Measurements from ENCODE around the gene TUBA3E.
"Not testable (repeated sequence)": the region's sequence is repeated elsewhere in the genome, so short reads cannot be mapped to it uniquely, and the experiment has no call there.

TUBA3E gene

DNA sequence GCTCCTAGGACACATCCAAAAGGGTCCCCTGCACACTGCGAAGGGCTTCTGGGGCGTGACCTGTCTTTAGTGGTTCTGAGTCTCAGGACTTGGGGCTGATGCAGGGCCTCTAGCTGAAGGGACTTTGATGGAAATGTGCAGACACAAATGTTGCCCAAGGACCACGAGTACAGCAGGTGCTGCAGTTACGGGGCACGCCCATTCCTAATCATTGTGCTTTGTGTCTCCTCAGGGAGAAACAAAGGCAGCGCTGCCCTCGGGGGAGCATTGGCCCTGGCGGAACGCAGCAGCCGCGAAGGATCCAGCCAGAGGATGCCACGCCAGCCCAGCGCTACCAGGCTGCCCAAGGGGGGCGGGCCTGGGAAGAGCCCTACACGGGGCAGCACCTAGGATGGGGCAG is 8.0 kb downstream of the TUBA3E start:
- DNase-seq = no peak

DNA sequence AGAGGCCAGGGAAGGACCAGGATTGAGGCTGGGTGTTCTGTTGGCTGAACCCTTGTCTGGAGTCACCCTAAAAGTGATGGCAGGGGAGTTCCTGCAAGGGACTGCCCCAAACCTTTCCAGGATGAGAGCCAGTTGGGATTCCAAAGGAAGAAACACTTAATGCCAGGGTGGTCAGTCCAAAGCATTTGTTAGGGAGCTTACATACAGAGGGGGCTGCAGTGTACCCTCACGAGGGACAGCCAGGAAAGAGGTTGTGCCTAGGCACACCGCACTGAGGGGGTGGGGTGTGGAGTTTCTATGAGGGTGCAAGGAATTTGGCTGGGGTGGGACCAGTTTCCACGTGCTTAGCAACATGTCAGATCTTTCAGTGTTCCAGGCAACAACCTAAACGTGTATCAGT is 9.3 kb downstream of the TUBA3E start:
- not testable (repeated sequence) for DNase-seq

DNA sequence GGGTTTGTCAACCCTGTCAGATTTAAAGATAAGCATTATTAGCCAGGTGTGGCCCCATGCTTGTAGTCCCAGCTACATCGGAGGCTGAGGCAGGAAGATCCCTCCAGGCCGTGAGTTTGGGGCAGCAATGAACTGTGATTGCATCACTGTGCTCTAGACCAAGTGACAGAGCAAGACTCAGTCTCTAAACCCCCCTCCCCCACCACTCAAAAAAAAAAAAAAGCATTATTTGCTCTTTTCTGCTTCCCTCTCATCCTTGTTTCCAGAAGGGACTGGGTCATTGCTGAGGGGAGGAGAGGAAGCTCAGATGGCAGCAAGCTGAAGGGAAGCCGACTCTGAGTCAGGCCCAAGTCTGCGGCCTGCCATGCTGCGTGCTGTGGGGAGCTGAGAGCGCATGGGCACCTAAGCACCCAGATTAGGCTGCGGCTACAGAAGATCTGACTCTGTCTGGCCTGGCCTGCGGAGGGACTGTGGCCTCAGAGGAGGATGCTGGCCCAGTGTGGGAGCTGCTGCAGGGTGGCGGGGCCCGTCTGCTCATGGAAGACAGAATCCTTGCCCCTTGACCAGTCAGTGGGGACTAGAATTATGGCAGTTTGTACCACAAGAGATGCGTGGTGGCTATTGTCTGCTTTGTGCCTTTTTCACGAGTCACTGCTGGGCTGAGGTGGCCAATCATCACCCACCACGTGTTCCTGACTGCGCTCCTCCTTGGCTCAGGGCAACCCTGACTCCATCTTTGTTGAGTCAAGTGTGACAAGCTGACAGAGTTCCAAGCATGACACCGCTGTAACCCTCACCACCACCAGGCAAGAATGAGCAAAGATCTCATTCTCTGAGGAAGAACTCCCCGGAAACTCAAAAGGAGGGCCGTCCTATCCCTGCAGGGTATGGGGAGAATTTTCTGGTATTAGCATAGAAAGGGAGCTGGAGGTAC is 10.1 kb downstream of the TUBA3E start:
- not testable (repeated sequence) for DNase-seq

DNA sequence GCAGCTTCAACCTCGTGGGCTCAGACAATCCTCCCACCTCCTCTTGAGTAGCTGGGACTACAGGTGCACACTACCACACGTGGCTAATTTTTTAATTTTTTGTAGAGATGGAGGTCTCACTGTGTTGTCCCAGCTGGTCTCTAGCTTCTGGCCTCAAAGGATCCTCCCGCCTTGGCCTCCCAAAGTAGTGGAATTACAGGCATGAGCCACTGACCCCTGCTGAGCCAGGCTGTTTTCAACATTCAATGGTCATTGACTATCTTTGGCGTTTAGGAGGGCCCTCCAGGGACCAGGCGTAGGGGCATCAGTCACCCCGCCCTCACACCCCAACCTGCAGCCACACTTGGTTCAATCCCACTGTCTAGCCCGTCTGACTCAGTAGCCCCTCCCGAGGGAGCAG is 11.0 kb downstream of the TUBA3E start:
- DNase-seq = no peak

DNA sequence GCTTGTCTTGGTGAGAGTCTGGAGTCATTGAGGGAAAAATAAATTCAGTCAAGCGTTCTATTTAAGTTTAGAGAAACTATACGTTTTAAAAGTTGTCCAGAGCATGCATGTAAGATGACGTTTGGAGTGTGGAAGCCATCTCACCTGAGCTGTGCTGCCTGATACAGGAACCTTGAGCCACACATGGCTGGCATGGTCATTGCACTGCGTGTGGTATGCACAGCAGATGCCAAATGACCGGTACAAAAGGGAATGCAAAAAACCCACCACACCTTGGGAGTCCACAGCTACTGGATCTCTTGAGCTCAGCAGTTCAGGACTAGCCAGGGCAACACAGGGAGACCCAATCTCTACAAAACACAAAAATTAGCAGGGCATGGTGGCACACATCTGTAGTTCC is 11.8 kb downstream of the TUBA3E start:
- no peak for DNase-seq

DNA sequence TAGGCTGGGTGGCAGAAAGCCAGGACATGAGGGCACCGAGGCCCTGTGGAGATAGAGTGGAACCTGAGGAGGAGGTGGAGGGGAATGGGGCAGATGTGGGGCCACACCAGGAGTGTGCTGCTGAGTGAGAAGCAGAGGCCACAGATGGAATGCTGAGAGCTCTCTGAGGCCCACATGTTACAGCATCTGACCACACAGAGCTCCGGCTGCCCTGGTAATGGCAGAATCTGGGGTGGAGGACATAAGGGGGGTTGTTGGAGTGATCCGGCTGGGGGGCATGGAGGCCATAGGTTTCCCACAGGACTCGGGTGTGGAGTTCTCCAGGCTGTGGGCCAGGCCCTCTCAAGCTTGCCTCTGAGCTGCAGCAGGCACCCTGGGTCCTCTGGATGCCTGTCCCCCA is 12.3 kb downstream of the TUBA3E start:
- no peak for DNase-seq

DNA sequence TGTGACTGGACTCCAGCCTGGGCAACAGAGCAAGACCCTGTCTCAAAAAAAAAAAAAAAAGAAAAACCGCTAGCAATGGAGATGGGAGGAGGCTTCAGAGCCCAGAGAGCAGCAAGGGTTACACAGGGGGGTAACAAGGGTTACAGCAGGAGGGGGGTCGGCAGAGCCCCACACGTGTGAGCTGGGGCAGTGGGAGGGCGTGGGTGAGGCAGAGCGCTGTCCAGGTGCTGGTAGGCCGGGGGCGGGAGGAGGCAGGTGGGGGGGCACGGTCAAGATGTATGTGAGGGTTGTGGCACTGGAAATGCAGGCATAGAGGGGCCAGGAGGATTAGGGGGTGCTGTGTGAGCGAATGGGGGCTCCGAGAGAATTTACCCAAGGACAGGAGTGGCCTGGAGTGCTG is 12.8 kb downstream of the TUBA3E start:
- no peak for DNase-seq

DNA sequence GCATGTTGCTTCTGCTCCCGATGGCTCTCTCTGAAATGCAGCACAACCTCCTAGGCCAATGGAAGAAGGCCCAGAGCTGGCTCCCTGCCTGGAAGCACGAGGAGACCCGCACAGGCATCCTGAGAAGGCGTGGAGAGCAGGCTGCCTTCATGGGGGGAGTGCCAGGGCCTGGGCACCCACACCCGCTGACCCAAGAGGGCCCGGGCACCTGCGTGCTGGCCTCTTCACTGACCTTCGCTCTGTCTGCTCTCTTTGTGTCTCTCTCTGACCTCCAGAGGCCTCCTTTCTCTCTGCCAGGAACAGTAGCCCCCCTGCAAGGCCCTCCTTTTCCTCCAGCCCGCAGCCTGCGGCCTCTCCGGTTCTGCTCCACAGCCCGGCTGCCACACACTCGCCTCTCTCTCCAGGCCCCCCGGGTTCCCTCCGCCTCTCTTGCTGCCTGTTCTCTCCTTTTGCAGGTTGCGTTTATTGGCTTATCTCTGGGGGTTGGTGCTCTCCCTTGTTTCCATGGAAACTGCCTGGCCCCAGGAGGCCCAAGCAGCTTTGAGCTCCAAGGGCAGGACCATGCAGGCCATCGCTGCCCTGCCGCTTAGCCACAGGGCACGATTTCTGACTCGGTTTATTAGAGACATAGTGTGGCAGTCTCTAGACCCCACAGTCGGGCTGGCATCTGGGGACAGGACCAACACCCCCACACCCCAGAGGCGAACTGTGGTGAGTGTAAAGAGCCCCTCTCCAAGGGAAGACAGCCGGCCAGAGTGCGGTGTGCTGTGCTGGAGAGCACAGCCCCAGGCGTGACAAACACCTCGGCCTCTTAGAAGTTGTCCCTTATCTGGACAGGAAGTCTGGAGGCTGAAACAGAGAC is 14.5 kb downstream of the TUBA3E start:
- no peak for DNase-seq

DNA sequence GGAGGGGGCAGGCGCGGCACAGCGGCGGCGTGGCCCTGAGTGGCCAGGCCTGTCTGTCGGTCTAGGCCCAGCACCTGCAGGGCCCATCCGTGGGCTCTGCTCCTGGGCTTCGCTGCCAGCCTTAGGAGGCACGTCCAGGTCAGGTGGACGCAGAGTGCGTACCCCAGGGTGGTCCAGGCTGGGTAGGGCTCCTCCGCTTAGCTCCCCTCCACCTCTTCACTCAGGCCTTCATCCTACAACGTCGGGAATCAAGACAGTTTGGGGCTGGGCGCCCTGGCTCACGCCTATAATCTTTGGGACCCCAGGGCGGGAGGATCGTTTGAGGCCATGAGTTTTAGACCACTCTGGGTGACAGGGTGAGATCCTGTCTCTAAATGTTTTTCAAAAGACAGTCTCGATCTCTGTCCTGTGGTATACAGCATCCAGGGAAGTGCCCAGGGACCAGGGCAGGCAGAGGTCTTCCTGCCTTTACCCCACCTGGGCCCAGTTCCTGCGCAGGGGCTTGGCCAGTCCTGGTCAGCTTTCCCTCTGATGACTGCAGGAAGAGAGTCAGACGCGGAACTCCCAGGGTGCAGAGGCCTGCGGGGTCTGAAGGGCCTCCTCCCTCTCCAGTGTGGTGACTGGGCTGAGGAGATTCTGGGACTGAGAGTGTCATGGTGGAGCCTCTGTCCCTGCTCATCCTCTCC is 15.3 kb downstream of the TUBA3E start:
- DNase-seq = not testable (repeated sequence)

DNA sequence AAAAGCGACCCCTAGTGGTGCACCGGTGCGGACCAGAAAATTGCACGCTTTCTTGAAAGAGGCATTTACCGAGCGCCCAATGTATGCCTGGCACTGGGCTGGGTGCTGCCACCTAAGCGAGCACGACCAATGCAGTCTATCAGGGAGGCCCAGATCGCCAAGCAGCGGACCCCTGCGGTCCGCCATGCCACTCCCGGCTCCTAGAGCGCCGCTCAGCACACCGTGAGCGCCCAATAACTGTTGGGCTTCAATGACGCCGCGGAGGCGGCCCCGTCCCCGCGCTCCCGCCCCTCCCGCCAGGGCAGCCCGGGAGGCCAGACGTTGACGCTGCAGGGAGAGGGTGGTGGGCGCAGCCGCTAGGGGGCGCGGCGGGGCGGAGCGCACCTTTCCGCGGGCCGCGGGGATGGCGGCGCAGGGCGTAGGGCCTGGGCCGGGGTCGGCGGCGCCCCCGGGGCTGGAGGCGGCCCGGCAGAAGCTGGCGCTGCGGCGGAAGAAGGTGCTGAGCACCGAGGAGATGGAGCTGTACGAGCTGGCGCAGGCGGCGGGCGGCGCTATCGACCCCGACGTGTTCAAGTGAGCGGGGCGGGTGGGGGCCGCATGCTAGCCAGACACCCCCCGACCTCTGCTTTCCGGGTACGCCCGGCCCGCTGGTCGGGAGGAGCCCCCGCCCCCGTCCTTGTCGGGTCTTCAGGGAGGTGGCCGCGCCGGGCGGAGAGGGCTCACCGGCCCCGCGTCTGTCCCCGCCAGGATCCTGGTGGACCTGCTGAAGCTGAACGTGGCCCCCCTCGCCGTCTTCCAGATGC is 16.2 kb downstream of the TUBA3E start, which contains the start of gene MZT2B:
Gene MZT2B (plus strand): TSS at position 383 of the 803 bp plus-strand sequence. CDS start 21 bp downstream, at position 404.
- peak; percentile 92 for DNase-seq

DNA sequence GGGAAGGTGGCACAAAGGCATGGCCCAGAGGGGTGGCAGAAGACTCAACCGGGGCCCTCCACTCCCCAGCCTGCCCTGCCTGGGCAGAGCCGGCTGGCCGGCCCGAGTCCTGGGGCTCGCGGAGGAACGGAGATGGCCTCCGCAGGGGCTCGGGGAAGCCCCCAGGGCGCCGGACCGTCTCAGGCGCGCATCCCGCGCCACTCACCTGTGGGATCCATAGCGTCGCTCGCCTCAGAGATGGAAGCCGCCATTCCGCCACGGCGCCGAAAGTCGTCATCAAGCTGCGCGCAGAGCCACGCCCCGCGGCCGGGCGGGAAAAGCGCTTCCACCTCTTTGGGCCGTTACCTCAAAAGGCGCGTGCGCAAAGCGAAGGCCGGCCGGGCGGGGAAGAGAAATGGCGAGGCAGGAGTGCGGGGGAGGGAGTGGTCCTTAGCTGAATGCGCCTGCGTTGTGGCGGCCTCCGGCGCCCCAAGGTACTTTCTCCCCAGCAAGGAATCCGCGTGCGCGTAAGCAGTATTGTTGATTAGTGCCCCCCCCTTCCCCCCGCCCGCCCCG is 16.8 kb downstream of the TUBA3E start, which contains the start of gene SMPD4:
Gene SMPD4 (minus strand): TSS at position 278 of the 555 bp plus-strand sequence. CDS start 5,010 bp downstream, outside the sequence.
- peak; percentile 98 for DNase-seq

DNA sequence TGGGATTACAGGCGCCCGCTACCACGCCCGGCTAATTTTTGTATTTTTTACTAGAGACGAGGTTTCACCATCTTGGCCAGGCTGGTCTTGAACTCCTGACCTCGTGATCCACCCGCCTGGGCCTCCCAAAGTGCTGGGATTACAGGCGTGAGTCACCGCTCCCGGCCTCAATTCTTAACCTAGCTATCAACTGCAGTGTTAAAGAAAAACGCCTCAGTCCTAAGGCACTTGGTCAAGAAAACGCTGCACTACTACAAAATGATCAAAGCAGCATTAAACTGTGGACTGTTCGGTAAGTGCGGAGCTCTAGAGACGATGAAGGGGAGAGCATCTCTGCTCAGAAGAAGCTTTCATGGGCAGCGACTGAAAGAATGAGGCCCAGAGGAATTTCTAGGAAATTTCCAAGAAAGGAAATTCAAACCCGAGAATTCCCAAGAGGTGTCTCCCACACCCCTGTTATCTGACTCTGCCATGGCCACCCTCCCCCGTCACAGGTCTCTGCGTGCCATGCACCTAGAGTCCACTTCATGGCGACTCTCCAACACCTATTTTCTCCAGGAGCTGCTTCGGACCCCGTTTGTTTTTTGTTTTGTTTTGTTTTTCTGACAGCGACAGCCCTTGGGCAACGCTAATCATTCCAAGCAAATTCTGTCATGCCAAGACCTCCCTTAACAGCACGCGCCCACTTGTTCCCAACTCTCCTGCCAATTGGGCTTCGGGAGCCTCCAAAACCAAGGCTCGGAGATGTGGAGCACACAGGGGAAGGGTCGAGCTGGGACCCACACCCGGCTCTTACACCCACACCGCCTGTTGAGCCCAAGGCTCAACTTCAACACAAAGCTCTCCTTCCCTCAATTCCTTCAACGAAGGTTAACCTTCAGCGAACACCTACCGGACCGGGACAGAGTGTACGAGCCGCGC is 17.6 kb downstream of the TUBA3E start:
- DNase-seq = not testable (repeated sequence)

DNA sequence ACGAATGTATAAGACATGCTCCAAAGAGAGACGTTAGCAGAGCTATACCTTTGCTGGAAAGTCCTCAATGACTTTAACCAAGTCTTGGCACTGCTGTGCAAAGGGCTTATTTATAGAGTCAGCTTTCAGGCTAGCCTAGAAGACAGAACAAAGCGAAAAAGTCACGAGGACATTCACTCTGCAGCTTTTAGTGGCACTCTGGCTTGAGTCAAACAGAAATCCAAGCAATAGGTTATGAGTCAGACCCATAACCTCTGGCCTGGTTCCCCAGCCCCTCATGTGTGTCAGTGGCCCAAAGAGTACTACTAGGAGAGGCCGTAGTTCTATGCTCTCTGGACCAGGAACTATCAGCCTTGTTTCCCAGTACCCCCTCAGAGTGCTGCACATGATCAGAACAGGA is 23.4 kb downstream of the TUBA3E start:
- DNase-seq = not testable (repeated sequence)

DNA sequence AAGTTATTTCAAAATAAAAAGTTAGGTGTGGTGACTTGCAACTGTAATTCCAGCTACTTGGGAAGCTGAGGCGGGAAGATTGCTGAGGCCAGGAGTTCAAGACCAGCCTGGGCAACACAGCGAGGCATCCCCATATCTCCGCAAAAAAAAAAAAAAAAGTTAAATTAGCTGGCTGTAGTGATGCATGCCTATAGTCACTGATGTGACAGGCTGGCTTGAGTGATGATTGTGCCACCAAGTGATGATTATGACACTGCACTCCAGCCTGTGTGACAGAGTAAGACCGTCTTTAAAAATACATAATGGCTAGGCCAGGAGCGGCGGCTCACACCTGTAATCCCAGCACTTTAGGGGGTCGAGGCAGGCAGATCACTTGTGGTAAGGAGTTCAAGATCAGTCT is 28.3 kb downstream of the TUBA3E start:
- DNase-seq = no peak

DNA sequence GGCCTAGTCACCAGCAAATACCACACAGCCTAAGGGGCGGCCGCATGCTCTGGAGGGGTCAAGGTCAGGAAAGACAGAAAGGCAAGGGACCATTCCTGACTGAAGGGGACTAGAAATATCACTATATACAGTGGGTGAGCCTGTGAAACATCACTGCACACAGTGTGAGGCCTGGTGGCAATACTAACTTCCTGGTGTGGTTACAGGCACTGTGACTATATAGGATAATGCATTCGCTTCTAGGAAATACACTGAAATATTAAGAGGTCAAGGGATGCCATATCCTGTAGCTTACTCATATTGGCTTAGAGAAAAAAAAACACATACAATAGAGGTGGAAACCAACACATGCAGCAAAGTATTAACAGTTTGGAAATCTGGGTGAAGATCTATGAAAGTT is 29.1 kb downstream of the TUBA3E start:
- not testable (repeated sequence) for DNase-seq

DNA sequence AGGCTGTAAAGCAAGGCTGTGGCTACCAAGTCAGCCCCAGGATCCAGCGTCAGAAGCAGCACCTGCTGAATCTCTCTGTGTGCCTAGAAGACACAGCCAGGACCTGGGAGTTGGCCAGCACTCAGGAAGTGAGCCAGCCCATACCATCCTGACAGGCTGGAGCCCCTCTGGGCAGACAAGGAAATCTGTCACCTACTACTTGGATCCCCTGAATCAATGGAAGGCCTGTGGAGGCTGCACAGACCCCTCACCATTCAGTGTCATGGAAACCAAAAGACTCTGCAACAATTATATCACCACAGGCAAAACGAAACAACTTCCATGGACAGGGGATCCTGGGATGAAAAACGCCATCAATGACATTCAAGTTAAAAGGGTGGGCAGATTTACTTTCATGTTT is 31.6 kb downstream of the TUBA3E start:
- DNase-seq = not testable (repeated sequence)

DNA sequence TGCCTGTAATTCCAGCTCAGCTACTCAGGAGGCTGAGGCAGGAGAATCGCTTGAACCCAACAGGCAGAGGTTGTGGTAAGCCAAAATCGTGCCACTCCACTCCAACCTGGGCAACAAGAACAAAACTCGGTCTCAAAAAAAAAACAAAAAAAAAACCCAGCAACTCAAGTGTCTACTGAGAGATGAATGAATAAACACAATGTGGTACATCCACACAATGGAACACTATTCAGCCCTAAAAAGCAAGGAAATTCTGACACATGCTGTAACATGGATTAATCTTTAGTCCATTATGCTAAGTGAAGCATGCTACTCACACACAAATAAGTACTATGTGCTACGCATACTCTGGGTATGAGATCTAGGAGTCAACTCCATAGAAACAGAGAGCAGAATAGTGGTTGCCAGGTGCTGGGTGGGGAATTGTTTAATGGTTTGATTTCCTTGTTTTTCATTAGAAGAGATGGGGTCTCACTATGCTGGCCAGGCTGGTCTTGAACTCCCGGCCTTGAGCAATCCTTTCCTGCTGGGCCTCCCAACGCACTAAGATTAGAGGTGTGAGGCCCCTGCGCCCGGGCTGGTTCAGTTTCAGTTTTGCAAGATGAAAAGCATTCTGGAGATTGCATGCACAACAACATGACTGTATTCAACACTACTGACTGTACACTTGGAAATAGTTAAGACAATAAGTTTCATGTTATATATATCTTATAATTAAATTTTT is 32.8 kb downstream of the TUBA3E start:
- DNase-seq = no peak

DNA sequence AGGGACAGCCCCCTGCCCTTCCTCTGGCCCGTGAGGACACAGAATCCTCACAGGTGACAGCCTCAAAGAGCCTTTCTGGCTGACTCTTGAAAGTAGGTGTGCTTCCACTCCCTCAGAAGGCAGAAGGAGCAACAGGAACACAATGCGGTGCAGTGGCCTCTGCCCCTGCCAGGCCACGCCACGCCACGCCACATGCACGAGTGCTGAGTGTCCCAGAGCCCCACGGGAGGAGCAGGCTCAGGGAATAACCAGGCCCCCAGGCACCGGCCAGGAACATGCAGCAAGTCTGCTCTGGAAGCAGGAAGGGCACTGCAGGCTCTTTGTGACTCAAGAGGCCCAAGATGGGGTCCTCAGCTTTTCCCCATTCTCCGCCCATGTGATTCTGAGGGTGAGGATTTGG is 35.3 kb downstream of the TUBA3E start:
- DNase-seq = no peak

DNA sequence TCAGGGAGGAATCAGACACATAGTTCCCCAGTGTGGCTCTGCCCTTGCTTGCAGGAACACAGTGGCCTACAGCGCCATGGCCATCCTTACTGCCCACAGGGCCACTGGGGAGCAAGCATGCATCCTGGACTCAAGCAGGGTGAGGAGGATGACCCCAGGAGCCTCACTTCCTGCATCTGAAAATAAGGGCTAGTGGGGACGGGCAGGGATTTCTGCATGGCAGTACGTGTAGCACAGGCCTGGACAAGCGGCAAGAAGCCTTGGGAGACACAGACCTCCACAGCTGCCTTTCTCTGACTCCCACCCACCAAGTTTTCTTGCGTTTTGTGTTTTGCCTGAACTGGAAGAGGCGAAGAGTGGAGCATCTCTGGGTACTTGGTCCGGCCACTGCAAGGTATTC is 35.8 kb downstream of the TUBA3E start:
- not testable (repeated sequence) for DNase-seq
